Measurements from ENCODE around the gene NBEA. TPM values are rescaled to one million over a fixed set of nuclear protein-coding genes. Genes with fewer than 3 reads are reported as not detected.
"Not testable (repeated sequence)": the region's sequence is repeated elsewhere in the genome, so short reads cannot be mapped to it uniquely, and the experiment has no call there.

The NBEA gene
- total RNA-seq, 2 donors from 2014 or later: 15.2 to 15.9 TPM

DNA sequence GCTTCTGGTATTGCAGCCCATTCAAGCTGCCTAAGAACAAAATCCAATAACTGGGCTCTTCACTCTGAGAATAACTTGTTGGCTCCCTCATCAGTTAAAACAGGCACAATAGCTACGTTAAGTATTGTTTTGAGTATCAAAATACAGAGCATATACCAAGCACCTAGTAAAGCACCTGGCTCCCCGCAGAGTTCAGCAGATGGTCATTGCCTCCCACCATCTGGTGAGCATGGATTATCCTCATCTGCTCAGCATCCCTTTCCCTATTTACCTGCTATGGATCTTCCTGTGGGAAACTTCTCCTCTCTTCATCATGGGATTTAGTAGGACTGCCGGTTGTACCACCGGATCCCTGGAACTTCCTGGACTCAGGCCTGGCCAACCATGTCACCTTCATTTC lies 733.6 kb downstream of the NBEA start:
- Histone ChIP-seq H3K4me3 (ENCODE audit: low read length) (no peak overlapping the region), H3K27me3 (ENCODE audit: control insufficient read depth, insufficient read depth, low read length, poor library complexity, severe bottlenecking) (no peaks in the 10 kb centered on the region), H3K36me3 (ENCODE audit: control insufficient read depth, insufficient read depth, low read length) (no peaks in the 10 kb centered on the region), H3K9me3 (ENCODE audit: control insufficient read depth, low read length) (peaks cover 4% of the 10 kb centered on the region), H3K27ac (ENCODE audit: low read depth, low read length) (no peak overlapping the region), H3K9ac (ENCODE audit: extremely low read depth, low read length, poor library complexity, severe bottlenecking) (no peak overlapping the region), H3K4me1 (ENCODE audit: control insufficient read depth, insufficient read depth, low read length) (no peaks in the 10 kb centered on the region)
- TF ChIP-seq, protein P1, sequence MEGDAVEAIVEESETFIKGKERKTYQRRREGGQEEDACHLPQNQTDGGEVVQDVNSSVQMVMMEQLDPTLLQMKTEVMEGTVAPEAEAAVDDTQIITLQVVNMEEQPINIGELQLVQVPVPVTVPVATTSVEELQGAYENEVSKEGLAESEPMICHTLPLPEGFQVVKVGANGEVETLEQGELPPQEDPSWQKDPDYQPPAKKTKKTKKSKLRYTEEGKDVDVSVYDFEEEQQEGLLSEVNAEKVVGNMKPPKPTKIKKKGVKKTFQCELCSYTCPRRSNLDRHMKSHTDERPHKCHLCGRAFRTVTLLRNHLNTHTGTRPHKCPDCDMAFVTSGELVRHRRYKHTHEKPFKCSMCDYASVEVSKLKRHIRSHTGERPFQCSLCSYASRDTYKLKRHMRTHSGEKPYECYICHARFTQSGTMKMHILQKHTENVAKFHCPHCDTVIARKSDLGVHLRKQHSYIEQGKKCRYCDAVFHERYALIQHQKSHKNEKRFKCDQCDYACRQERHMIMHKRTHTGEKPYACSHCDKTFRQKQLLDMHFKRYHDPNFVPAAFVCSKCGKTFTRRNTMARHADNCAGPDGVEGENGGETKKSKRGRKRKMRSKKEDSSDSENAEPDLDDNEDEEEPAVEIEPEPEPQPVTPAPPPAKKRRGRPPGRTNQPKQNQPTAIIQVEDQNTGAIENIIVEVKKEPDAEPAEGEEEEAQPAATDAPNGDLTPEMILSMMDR (conservative IDR thresholded peaks at IDR 0.05): no peak
- Mint-ChIP-seq H3K4me1 (no peaks in the 10 kb centered on the region), H3K9me3 (peaks cover 5% of the 10 kb centered on the region), H3K27me3 (ENCODE audit: insufficient read depth) (no peaks in the 10 kb centered on the region), H3K36me3 (ENCODE audit: low read depth) (no peaks in the 10 kb centered on the region), H3K4me3 (no peak overlapping the region), H3K27ac (no peak overlapping the region)
- 95 to 97% methylated on average over 4 of the region's 4 CpGs for WGBS, 2 experiments (ENCODE audit: insufficient coverage in 1 of 2, insufficient read length in 1 of 2)
- no peak for DNase-seq

DNA sequence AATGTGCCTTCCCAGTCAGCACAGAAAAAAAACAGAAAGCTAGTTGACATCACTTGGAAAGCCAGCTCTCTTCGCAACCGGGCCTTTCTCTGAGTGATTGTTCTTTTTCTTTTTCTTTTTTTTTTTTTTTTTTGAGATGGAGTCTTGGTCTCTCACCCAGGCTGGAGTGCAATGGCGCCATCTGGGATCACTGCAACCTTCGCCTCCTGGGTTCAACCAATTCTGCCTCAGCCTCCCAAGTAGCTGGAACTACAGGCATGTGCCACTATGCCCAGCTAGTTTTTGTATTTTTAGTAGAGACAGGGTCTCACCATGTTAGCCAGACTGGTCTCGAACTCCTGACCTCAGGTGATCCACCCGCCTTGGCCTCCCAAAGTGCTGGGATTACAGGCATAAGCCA lies 735.8 kb downstream of the NBEA start:
- H3K27ac Mint-ChIP-seq; H3K36me3 ChIP-seq (ENCODE audit: control insufficient read depth, insufficient read depth, low read length); H3K4me3 ChIP-seq (ENCODE audit: low read length); H3K4me1 Mint-ChIP-seq; H3K4me3 Mint-ChIP-seq; H3K27ac ChIP-seq (ENCODE audit: low read depth, low read length); H3K36me3 Mint-ChIP-seq (ENCODE audit: low read depth); H3K9me3 Mint-ChIP-seq; H3K4me1 ChIP-seq (ENCODE audit: control insufficient read depth, insufficient read depth, low read length); H3K9ac ChIP-seq (ENCODE audit: extremely low read depth, low read length, poor library complexity, severe bottlenecking); H3K27me3 Mint-ChIP-seq (ENCODE audit: insufficient read depth); H3K27me3 ChIP-seq (ENCODE audit: control insufficient read depth, insufficient read depth, low read length, poor library complexity, severe bottlenecking); H3K9me3 ChIP-seq (ENCODE audit: control insufficient read depth, low read length); DNase-seq: not testable (repeated sequence)
- 75 to 94% methylated on average over 3 to 6 of the region's 6 CpGs for WGBS, 2 experiments (ENCODE audit: insufficient coverage in 1 of 2, insufficient read length in 1 of 2)
- TF ChIP-seq, protein P1 (conservative IDR thresholded peaks at IDR 0.05): peak; percentile 31

DNA sequence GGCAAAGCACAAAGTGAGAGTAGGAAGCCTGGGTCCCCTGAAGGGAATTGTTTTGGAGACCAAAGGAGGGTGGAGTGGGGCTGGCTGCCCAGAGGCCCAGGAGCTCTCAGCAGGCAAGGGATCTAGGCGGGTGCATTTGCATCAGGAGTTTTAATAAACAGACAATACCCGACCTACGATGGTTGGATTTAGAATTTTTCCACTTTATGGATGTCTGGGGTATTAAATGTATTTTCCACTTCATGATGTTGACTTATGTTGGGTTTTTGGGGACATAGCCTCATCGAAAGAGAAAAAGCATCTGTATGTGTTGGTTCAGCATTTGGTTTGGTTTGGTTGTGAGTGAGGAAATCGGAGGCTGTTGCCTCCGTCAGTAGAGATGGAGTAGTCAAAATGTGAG lies 739.6 kb downstream of the NBEA start:
- Mint-ChIP-seq H3K27me3 (ENCODE audit: insufficient read depth) (peaks cover 2% of the 10 kb centered on the region), H3K4me1 (no peaks in the 10 kb centered on the region), H3K36me3 (ENCODE audit: low read depth) (no peaks in the 10 kb centered on the region), H3K4me3 (no peak overlapping the region), H3K9me3 (peaks cover 5% of the 10 kb centered on the region), H3K27ac (no peak overlapping the region)
- no peak overlapping the region for H3K27ac ChIP-seq (ENCODE audit: low read depth, low read length)
- no peaks in the 10 kb centered on the region for H3K36me3 ChIP-seq (ENCODE audit: control insufficient read depth, insufficient read depth, low read length)
- no peak overlapping the region for H3K9ac ChIP-seq (ENCODE audit: extremely low read depth, low read length, poor library complexity, severe bottlenecking)
- no peaks in the 10 kb centered on the region for H3K27me3 ChIP-seq (ENCODE audit: control insufficient read depth, insufficient read depth, low read length, poor library complexity, severe bottlenecking)
- no peak for DNase-seq
- no peaks in the 10 kb centered on the region for H3K4me1 ChIP-seq (ENCODE audit: control insufficient read depth, insufficient read depth, low read length)
- TF ChIP-seq, protein P1 (conservative IDR thresholded peaks at IDR 0.05): no peak
- H3K4me3 ChIP-seq (ENCODE audit: low read length): no peak overlapping the region
- H3K9me3 ChIP-seq (ENCODE audit: control insufficient read depth, low read length): peaks cover under 1% of the 10 kb centered on the region
- WGBS, 2 experiments (ENCODE audit: insufficient coverage in 1 of 2, insufficient read length in 1 of 2): 87 to 97% methylated on average over 6 of the region's 6 CpGs
